Stomach smooth muscle (tissue), 2 donors: ENCODE results near the gene NPIPB6.
"Not testable (repeated sequence)": the region's sequence is repeated elsewhere in the genome, so short reads cannot be mapped to it uniquely, and the experiment has no call there.

Experiments
- H3K27ac ChIP-seq: one replicate; pipeline ENCODE4 v1.7.0; 2013; ENCODE audit warnings: mild to moderate bottlenecking, low read length, inconsistent platforms
- H3K27me3 ChIP-seq, 2 donors: one replicate each; pipeline ENCODE4 v1.7.0; 2013; ENCODE audit warnings: low read length in 2 of 2; ENCODE audit not compliant: insufficient read depth in 2 of 2, control insufficient read depth in 1 of 2
- H3K36me3 ChIP-seq, 2 donors: one replicate each; pipeline ENCODE4 v1.7.0; 2013; ENCODE audit warnings: low read length in 2 of 2; ENCODE audit not compliant: control insufficient read depth in 2 of 2, insufficient read depth in 2 of 2
- H3K4me1 ChIP-seq: one replicate; pipeline ENCODE4 v1.7.0; 2013; ENCODE audit warnings: low read length; ENCODE audit not compliant: control insufficient read depth, insufficient read depth
- H3K4me3 ChIP-seq, 2 donors: one replicate each; pipeline ENCODE4 v1.7.0; 2013; ENCODE audit warnings: low read length in 2 of 2
- H3K9ac ChIP-seq, 2 donors: one replicate each; pipeline ENCODE4 v1.7.0; 2013; ENCODE audit warnings: low read length in 2 of 2, mild to moderate bottlenecking in 1 of 2
- H3K9me3 ChIP-seq, 2 donors: one replicate each; pipeline ENCODE4 v1.7.0; 2013; ENCODE audit warnings: low read length in 2 of 2; ENCODE audit not compliant: control insufficient read depth in 2 of 2
- donor health status: healthy.
- donor health status: Pancreatic carcinoma.

Gene NPIPB6

GRCh38 chr16:28362600-28362999 is 708 bp downstream of the NPIPB6 start:
- not testable (repeated sequence) for H3K36me3 ChIP-seq, H3K4me1 ChIP-seq, H3K27ac ChIP-seq, H3K4me3 ChIP-seq, H3K27me3 ChIP-seq, H3K9me3 ChIP-seq, H3K9ac ChIP-seq

- not testable (repeated sequence) for H3K9ac ChIP-seq, H3K4me1 ChIP-seq, H3K4me3 ChIP-seq, H3K27ac ChIP-seq, H3K27me3 ChIP-seq, H3K36me3 ChIP-seq, H3K9me3 ChIP-seq
Measured at GRCh38 chr16:28338230-28338629, 25.1 kb downstream of the NPIPB6 start.

- not testable (repeated sequence) for H3K4me3 ChIP-seq
Measured at GRCh38 chr16:28336940-28337710, 26.2 kb downstream of the NPIPB6 start.

GRCh38 chr16:28335678-28336077 is 27.6 kb downstream of the NPIPB6 start:
- H3K9me3 ChIP-seq, H3K4me1 ChIP-seq, H3K27me3 ChIP-seq: not testable (repeated sequence)

More at GRCh38 chr16:28336940-28337710, 26.2 kb downstream of the NPIPB6 start:
- not testable (repeated sequence) for H3K27me3 ChIP-seq, H3K4me1 ChIP-seq, H3K9ac ChIP-seq, H3K36me3 ChIP-seq, H3K27ac ChIP-seq, H3K9me3 ChIP-seq

GRCh38 chr16:28332632-28333031 is 30.7 kb downstream of the NPIPB6 start:
- not testable (repeated sequence) for H3K9me3 ChIP-seq, H3K36me3 ChIP-seq, H3K27ac ChIP-seq, H3K27me3 ChIP-seq, H3K9ac ChIP-seq, H3K4me1 ChIP-seq, H3K4me3 ChIP-seq

More at GRCh38 chr16:28335678-28336077, 27.6 kb downstream of the NPIPB6 start:
- H3K9ac ChIP-seq, H3K36me3 ChIP-seq, H3K27ac ChIP-seq, H3K4me3 ChIP-seq: not testable (repeated sequence)

GRCh38 chr16:28330981-28331380 is 32.3 kb downstream of the NPIPB6 start:
- not testable (repeated sequence) for H3K36me3 ChIP-seq, H3K9me3 ChIP-seq, H3K4me3 ChIP-seq, H3K4me1 ChIP-seq, H3K27me3 ChIP-seq, H3K9ac ChIP-seq, H3K27ac ChIP-seq

- not testable (repeated sequence) for H3K4me3 ChIP-seq, H3K36me3 ChIP-seq, H3K27me3 ChIP-seq, H3K9me3 ChIP-seq, H3K27ac ChIP-seq, H3K9ac ChIP-seq, H3K4me1 ChIP-seq
Measured at GRCh38 chr16:28330232-28330631, 33.1 kb downstream of the NPIPB6 start.

GRCh38 chr16:28326881-28327610 is 36.3 kb downstream of the NPIPB6 start:
- no peak overlapping the region for H3K4me3 ChIP-seq
- H3K9me3 ChIP-seq = no peaks in the 10 kb centered on the region
- no peaks in the 10 kb centered on the region for H3K4me1 ChIP-seq
- H3K36me3 ChIP-seq = no peaks in the 10 kb centered on the region
- no peak overlapping the region for H3K27ac ChIP-seq
- no peaks in the 10 kb centered on the region for H3K27me3 ChIP-seq
- H3K9ac ChIP-seq = no peak overlapping the region

- no peaks in the 10 kb centered on the region for H3K27me3 ChIP-seq
- no peaks in the 10 kb centered on the region for H3K9me3 ChIP-seq
- H3K27ac ChIP-seq = no peak overlapping the region
- no peak overlapping the region for H3K4me3 ChIP-seq
- H3K4me1 ChIP-seq = no peaks in the 10 kb centered on the region
- H3K36me3 ChIP-seq = no peaks in the 10 kb centered on the region
- no peak overlapping the region for H3K9ac ChIP-seq
Measured at GRCh38 chr16:28324887-28325279, 38.4 kb downstream of the NPIPB6 start.

GRCh38 chr16:28324235-28324886 is 38.9 kb downstream of the NPIPB6 start:
- no peaks in the 10 kb centered on the region for H3K36me3 ChIP-seq
- H3K27me3 ChIP-seq = no peaks in the 10 kb centered on the region
- no peak overlapping the region for H3K27ac ChIP-seq
- H3K4me3 ChIP-seq = no peak overlapping the region
- H3K4me1 ChIP-seq = no peaks in the 10 kb centered on the region
- no peaks in the 10 kb centered on the region for H3K9me3 ChIP-seq
- no peak overlapping the region for H3K9ac ChIP-seq
